H1 (cell line): Measurements from ENCODE around the gene GLRA1. TPM values are rescaled to one million over a fixed set of nuclear protein-coding genes. Genes with fewer than 3 reads are reported as not detected.

Experiments
- CTCF ChIA-PET: fragments of 300-600 bp; sonication (Branson Sonifier 250); formaldehyde crosslinking; loops from one replicate; lab custom pipeline; 2021; ENCODE audit not compliant: partially characterized antibody; lab: Charles Lee
- POLR2A ChIA-PET: fragments of 300-600 bp; sonication (Branson Sonifier 250); formaldehyde crosslinking; loops from one replicate; lab custom pipeline; 2021; ENCODE audit warnings: inconsistent platforms; ENCODE audit not compliant: partially characterized antibody; lab: Charles Lee
- DNase-seq, 2 experiments: peaks; one replicate each; pipeline versions ENCODE4 v3.0.0 to v3.0.0-alpha.2; 2010 to 2022; ENCODE audit warnings: low spot score in 2 of 2, low read depth in 1 of 2, mixed read lengths in 1 of 2
- FAIRE-seq: peaks from 2 replicates; lab custom pipeline; 2011; peaks lifted over from hg19 to GRCh38; lab: Jason Lieb, UNC
- H2AFZ ChIP-seq: 2 replicates; pipeline ENCODE4 v1.8.1; 2012; ENCODE audit warnings: low read length, inconsistent platforms
- H2AK5ac ChIP-seq: 2 replicates; pipeline ENCODE4 v1.6.1; 2013; ENCODE audit warnings: low read depth, low read length
- H2BK120ac ChIP-seq: replicated peaks from 2 replicates; pipeline ENCODE3; 2013; ENCODE audit warnings: low read depth, low read length, inconsistent platforms
- H2BK12ac ChIP-seq: 2 replicates; pipeline ENCODE4 v1.6.1; 2013; ENCODE audit warnings: low read depth, low read length
- H2BK15ac ChIP-seq: 2 replicates; pipeline ENCODE4 v1.6.1; 2013; ENCODE audit warnings: low read length
- H2BK20ac ChIP-seq: 2 replicates; pipeline ENCODE4 v1.6.1; 2013; ENCODE audit warnings: low read length
- H2BK5ac ChIP-seq: 2 replicates; pipeline ENCODE4 v1.6.1; 2013; ENCODE audit warnings: low read depth, low read length
- H3K14ac ChIP-seq: 2 replicates; pipeline ENCODE4 v1.6.1; 2013; ENCODE audit warnings: inconsistent platforms; ENCODE audit not compliant: insufficient read length
- H3K18ac ChIP-seq: 2 replicates; pipeline ENCODE4 v1.6.1; 2013; ENCODE audit warnings: low read length; ENCODE audit errors: extremely low read depth
- H3K23ac ChIP-seq: 2 replicates; pipeline ENCODE4 v1.6.1; 2013; ENCODE audit warnings: inconsistent platforms; ENCODE audit not compliant: insufficient read length
- H3K23me2 ChIP-seq: 2 replicates; pipeline ENCODE4 v1.6.1; 2013; ENCODE audit warnings: low read depth, low read length
- H3K27ac ChIP-seq: 2 replicates; pipeline ENCODE4 v1.6.1; 2011; ENCODE audit warnings: low read depth, low read length, inconsistent platforms
- H3K27me3 ChIP-seq, 4 experiments: replicated peaks in 1 of 4; 1 replicate in 1 of 4; 2 replicates in 3 of 4; pipeline versions ENCODE4 v1.6.1 to v1.8.1; 2011 to 2013; ENCODE audit warnings: low read length in 3 of 4, mild to moderate bottlenecking in 3 of 4, inconsistent platforms in 2 of 4, mixed read lengths in 2 of 4, moderate library complexity in 1 of 4; ENCODE audit not compliant: control insufficient read depth in 3 of 4, insufficient read depth in 3 of 4; ENCODE audit errors: extremely low read depth in 1 of 4
- H3K36me3 ChIP-seq, 4 experiments: 2 replicates each; pipeline versions ENCODE4 v1.6.1 to v1.8.1; 2011 to 2013; ENCODE audit warnings: mild to moderate bottlenecking in 4 of 4, low read length in 3 of 4, moderate library complexity in 2 of 4, control low read depth in 1 of 4, inconsistent platforms in 1 of 4; ENCODE audit not compliant: insufficient read depth in 4 of 4, control insufficient read depth in 2 of 4
- H3K4ac ChIP-seq: replicated peaks from 2 replicates; pipeline ENCODE3; 2013; ENCODE audit warnings: low read length, low read depth, mixed read lengths, inconsistent platforms; ENCODE audit not compliant: insufficient read length
- H3K4me1 ChIP-seq, 4 experiments: replicated peaks in 1 of 4; 1 replicate in 1 of 4; 2 replicates in 3 of 4; pipeline versions ENCODE4 v1.6.1 to v1.8.1; 2011 to 2013; ENCODE audit warnings: low read length in 3 of 4, inconsistent platforms in 2 of 4, mixed read lengths in 1 of 4; ENCODE audit not compliant: insufficient read depth in 4 of 4, control insufficient read depth in 3 of 4
- H3K4me2 ChIP-seq, 2 experiments: 2 replicates each; pipeline versions ENCODE4 v1.6.1 to v1.8.1; 2011 to 2013; ENCODE audit warnings: low read depth in 2 of 2, low read length in 2 of 2, control low read depth in 1 of 2, inconsistent platforms in 1 of 2, mild to moderate bottlenecking in 1 of 2; ENCODE audit not compliant: insufficient read depth in 1 of 2
- H3K4me3 ChIP-seq, 4 experiments: fragments of 200-600, 300-600 bp in 1 of 4; sonication (generic), shearing (Covaris generic), sonication (Bioruptor Twin) in 1 of 4; 2 replicates each; pipeline versions ENCODE4 v1.5.1 to v1.8.1; 2011 to 2016; ENCODE audit warnings: low read length in 4 of 4, low read depth in 3 of 4, control low read depth in 2 of 4, inconsistent platforms in 2 of 4, mild to moderate bottlenecking in 2 of 4, mixed read lengths in 1 of 4, moderate library complexity in 1 of 4; ENCODE audit not compliant: insufficient read depth in 2 of 4; ENCODE audit errors: extremely low read depth in 1 of 4
- H3K56ac ChIP-seq: replicated peaks from 2 replicates; pipeline ENCODE3; 2013; ENCODE audit warnings: low read depth, mild to moderate bottlenecking, mixed read lengths, low read length, inconsistent platforms; ENCODE audit not compliant: insufficient read length
- H3K79me1 ChIP-seq: 2 replicates; pipeline ENCODE4 v1.6.1; 2013; ENCODE audit warnings: low read depth, low read length, control low read depth
- H3K79me2 ChIP-seq, 2 experiments: 2 replicates each; pipeline versions ENCODE4 v1.6.1 to v1.8.1; 2012 to 2013; ENCODE audit warnings: low read length in 2 of 2, mild to moderate bottlenecking in 2 of 2, inconsistent platforms in 1 of 2; ENCODE audit not compliant: insufficient read depth in 2 of 2, control insufficient read depth in 1 of 2
- H3K9ac ChIP-seq, 4 experiments: replicated peaks in 1 of 4; 1 replicate in 1 of 4; 2 replicates in 3 of 4; pipeline versions ENCODE4 v1.6.1 to v1.8.1; 2011 to 2013; ENCODE audit warnings: low read depth in 3 of 4, low read length in 3 of 4, control low read depth in 2 of 4, mild to moderate bottlenecking in 2 of 4, moderate library complexity in 2 of 4, inconsistent platforms in 1 of 4; ENCODE audit errors: extremely low read depth in 1 of 4
- H3K9me3 ChIP-seq, 2 experiments: 2 replicates each; pipeline versions ENCODE4 v1.6.1 to v1.8.1; 2012 to 2013; ENCODE audit warnings: mild to moderate bottlenecking in 2 of 2, moderate library complexity in 2 of 2, control low read depth in 1 of 2, inconsistent platforms in 1 of 2, low read depth in 1 of 2, low read length in 1 of 2, mixed read lengths in 1 of 2; ENCODE audit not compliant: insufficient read depth in 2 of 2
- H4K20me1 ChIP-seq, 2 experiments: replicated peaks in 1 of 2; 2 replicates each; pipeline versions ENCODE3 to v1.8.1; 2011 to 2013; ENCODE audit warnings: inconsistent platforms in 2 of 2, low read length in 2 of 2, mild to moderate bottlenecking in 1 of 2; ENCODE audit not compliant: insufficient read depth in 2 of 2, control insufficient read depth in 1 of 2
- H4K5ac ChIP-seq: 2 replicates; pipeline ENCODE4 v1.6.1; 2013; ENCODE audit warnings: low read length, low read depth, mixed read lengths, inconsistent platforms; ENCODE audit not compliant: insufficient read length
- H4K8ac ChIP-seq: 2 replicates; pipeline ENCODE4 v1.8.0; 2013; ENCODE audit warnings: mild to moderate bottlenecking, moderate library complexity, low read length, inconsistent platforms; ENCODE audit not compliant: insufficient read depth; ENCODE audit errors: extremely low read depth
- H4K91ac ChIP-seq: replicated peaks from 2 replicates; pipeline ENCODE3; 2013; ENCODE audit warnings: low read length, mixed read lengths, inconsistent platforms; ENCODE audit not compliant: insufficient read length
- BCL11A ChIP-seq, 2 experiments: IDR thresholded peaks; one replicate each; pipeline ENCODE4 v1.6.1; 2011; ENCODE audit warnings: low read depth in 2 of 2, low read length in 2 of 2, mild to moderate bottlenecking in 2 of 2
- RBBP5 ChIP-seq: IDR thresholded peaks from 2 replicates; pipeline ENCODE4 v1.7.1; 2012; ENCODE audit warnings: low read depth, mild to moderate bottlenecking, inconsistent platforms, low read length, moderate library complexity, borderline replicate concordance
- SIRT6 ChIP-seq: IDR thresholded peaks from one replicate; pipeline ENCODE4 v1.7.1; 2012; ENCODE audit warnings: low read length, inconsistent platforms
- TAF1 ChIP-seq: IDR thresholded peaks from 2 replicates; pipeline ENCODE4 v1.6.1; 2011; ENCODE audit warnings: mild to moderate bottlenecking, low read depth, low read length
- WGBS, 2 experiments: shearing (Covaris generic) in 1 of 2; methylation state at CpG; one replicate each; pipeline versions ENCODE4 v1.1.6 to v1.1.7; 2013 to 2015; ENCODE audit warnings: low lambda C conversion rate in 2 of 2, mixed read lengths in 2 of 2, inconsistent platforms in 1 of 2, low coverage in 1 of 2, missing lambda C conversion rate in 1 of 2; ENCODE audit not compliant: insufficient replicate concordance in 2 of 2, insufficient coverage in 1 of 2, insufficient read length in 1 of 2; ENCODE audit errors: extremely low coverage in 1 of 2, missing lambda C conversion rate in 1 of 2; 5-methylcytosine and 5-hydroxymethylcytosine counted together
- polyA plus RNA-seq, 7 experiments: library from polyadenylated mRNA; depleted of rRNA in 3 of 7; stranded (reverse) in 5 of 7; unstranded in 2 of 7; fragments of >200 nt in 5 of 7; fragments of 200-250 nt in 2 of 7; gene quantifications; 1 replicate in 5 of 7; 2 replicates in 1 of 7; 4 replicates in 1 of 7; pipeline versions ENCODE4 v1.2.1 to v1.2.3, GENCODE V29; 2011 to 2013; ENCODE audit warnings: missing spikeins in 2 of 7, mixed read lengths in 2 of 7
- total RNA-seq: library from RNA; stranded (reverse); fragmentation: NEBNext Ultra II Directional; extraction: Animal tissue kit (Norgen Biotek cat#: 25700); gene quantifications from 2 replicates; pipeline ENCODE4 v1.2.1, GENCODE V29; 2021

GLRA1 gene
- total and polyA plus RNA-seq, 2 of the 8 experiments (the other 6 are each of a cell fraction or from before 2014, with no cell fraction given): not detected

DNA sequence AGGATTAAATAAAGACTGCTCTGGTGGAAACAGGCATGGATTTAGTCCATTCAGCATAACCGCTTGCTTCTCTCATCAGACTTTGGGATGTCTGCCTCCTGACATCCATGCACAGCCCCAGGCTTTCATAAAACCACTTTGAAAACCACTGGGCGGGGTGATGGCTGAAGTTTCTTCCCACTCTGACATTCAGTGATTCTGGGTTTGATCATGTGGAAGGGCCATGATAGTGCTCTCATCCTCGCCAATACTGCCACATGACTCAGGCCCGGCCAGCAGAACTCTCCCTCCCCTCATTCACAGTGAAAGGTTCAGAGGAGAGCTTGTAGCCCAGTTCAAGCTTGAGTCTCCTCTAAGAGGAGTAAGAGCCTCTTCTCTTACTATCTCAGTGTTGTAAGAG is 29.6 kb upstream of the GLRA1 start:
- CTCF ChIA-PET: interaction anchor here (0.5 to 1.9 kb wide), 3 partner anchors 30 to 324 kb away, joined by 3 to 6 read pairs (median 6); no protein-coding TSS in a partner anchor
- Histone ChIP-seq H3K79me1 (no peaks in the 10 kb centered on the region), H3K4me3 (no peak overlapping the region), H3K27me3 (no peaks in the 10 kb centered on the region), H3K4me1 (no peaks in the 10 kb centered on the region), H3K23ac (no peak overlapping the region), H3K4ac (no peak overlapping the region), H2AFZ (peak overlapping the region; percentile 84; the same call in 1 of the 2 replicates), H2BK120ac (no peak overlapping the region)
- WGBS, 2 experiments: 89% methylated on average over 4 of the region's 4 CpGs; no CpG with 5 or more reads in 1 of the 2 experiments
- FAIRE-seq (no peak), DNase-seq (no peak)
- POLR2A ChIA-PET: no interaction called here
- no peak for TF ChIP-seq BCL11A (IDR thresholded peaks at IDR 0.05; ENCODE audit: low read depth in 2 of 2, low read length in 2 of 2)
- no peak for TF ChIP-seq SIRT6
- no peak for TF ChIP-seq RBBP5
- TF ChIP-seq TAF1: no peak
- TF ChIP-seq, all 59 proteins: peak for 0
- H3K9me3 ChIP-seq: no peaks in the 10 kb centered on the region
- no peak overlapping the region for H2AK5ac ChIP-seq
- no peak overlapping the region for H3K14ac ChIP-seq
- H2BK5ac ChIP-seq: no peak overlapping the region
- no peaks in the 10 kb centered on the region for H3K79me2 ChIP-seq
- H3K36me3 ChIP-seq: no peaks in the 10 kb centered on the region
- H3K56ac ChIP-seq: no peak overlapping the region
- H3K23me2 ChIP-seq: no peaks in the 10 kb centered on the region
- H2BK15ac ChIP-seq: no peak overlapping the region
- H4K5ac ChIP-seq: no peak overlapping the region
- no peaks in the 10 kb centered on the region for H4K20me1 ChIP-seq
- H3K27ac ChIP-seq: no peak overlapping the region
- H2BK12ac ChIP-seq: no peak overlapping the region
- H4K8ac ChIP-seq: no peak overlapping the region
- no peak overlapping the region for H2BK20ac ChIP-seq
- H3K9ac ChIP-seq: no peak overlapping the region
- no peak overlapping the region for H3K18ac ChIP-seq
- H3K4me2 ChIP-seq: no peak overlapping the region
- no peak overlapping the region for H4K91ac ChIP-seq
